ENCODE measurements around the gene PDE3A.
"Not testable (repeated sequence)": the region's sequence is repeated elsewhere in the genome, so short reads cannot be mapped to it uniquely, and the experiment has no call there.

Gene PDE3A

DNA sequence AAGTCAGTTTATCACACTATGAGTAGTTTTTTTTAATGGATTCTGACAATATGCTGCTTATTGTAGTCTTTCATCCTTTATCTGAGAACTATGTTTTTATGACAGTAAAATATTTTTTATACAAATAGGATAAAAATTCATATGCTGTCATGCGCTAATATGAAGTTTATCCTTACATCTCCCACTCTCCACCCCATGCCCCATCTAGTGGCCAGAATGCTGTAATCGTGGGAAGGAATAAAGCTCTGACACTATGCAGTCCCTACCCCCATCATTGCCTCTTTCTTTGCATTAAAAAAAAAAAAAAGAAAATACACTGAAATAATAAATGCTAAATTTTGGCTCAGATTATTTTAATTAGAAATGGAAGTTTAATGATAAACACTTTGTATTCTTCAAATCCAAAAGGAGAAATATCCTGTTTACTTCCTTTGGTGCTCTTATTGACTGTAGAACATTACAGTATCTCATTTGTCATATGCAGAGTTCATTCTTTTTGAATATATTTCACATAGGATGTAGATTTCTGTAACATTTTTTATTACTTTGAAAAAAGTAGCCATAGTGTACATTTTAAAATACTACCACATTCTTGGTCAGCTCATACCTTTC lies 180.9 kb downstream of the PDE3A start:
- Histone ChIP-seq H2AK5ac (ENCODE audit: low read length, severe bottlenecking) (no peak overlapping the region), H2BK12ac (ENCODE audit: low read length in 2 of 2) (no peak overlapping the region), H3K36me3 (ENCODE audit: control insufficient read depth in 1 of 2, insufficient read depth in 2 of 2, low read depth in 1 of 2, low read length in 2 of 2) (no peaks in the 10 kb centered on the region), H3K23ac (ENCODE audit: low read length in 2 of 2) (no peak overlapping the region), H4K8ac (ENCODE audit: low read length) (no peak overlapping the region), H3K4me3 (ENCODE audit: insufficient read depth in 1 of 2, low read depth in 1 of 2, low read length in 2 of 2) (no peak overlapping the region), H3K27ac (ENCODE audit: low read length, poor library complexity, severe bottlenecking) (no peak overlapping the region), H3K14ac (ENCODE audit: low read length in 2 of 2) (no peak overlapping the region), H2BK15ac (ENCODE audit: low read depth, poor library complexity, severe bottlenecking) (no peak overlapping the region), H3K4me1 (ENCODE audit: control insufficient read depth, insufficient read depth, low read depth, low read length) (no peaks in the 10 kb centered on the region), H2BK120ac (ENCODE audit: low read depth, low read length) (no peak overlapping the region), H2AFZ (ENCODE audit: low read depth, low read length) (no peak overlapping the region), H2BK5ac (ENCODE audit: low read depth, low read length, poor library complexity, severe bottlenecking) (no peak overlapping the region), H3K27me3 (ENCODE audit: control insufficient read depth in 1 of 2, insufficient read depth in 1 of 2, low read length in 2 of 2) (no peaks in the 10 kb centered on the region), H4K91ac (ENCODE audit: low read length) (no peak overlapping the region), H3K9ac (ENCODE audit: low read length) (no peak overlapping the region), H3K9me3 (ENCODE audit: control insufficient read depth, low read length) (no peaks in the 10 kb centered on the region), H3K4me2 (ENCODE audit: low read length, poor library complexity, severe bottlenecking) (no peak overlapping the region), H3K4ac (ENCODE audit: low read depth in 1 of 2, low read length in 2 of 2) (no peak overlapping the region), H3K79me1 (replicated peaks; ENCODE audit: low read length, poor library complexity, severe bottlenecking) (no peaks in the 10 kb centered on the region), H3K18ac (ENCODE audit: low read depth in 1 of 2, low read length in 2 of 2) (no peak overlapping the region)
- peak; percentile 40 for DNase-seq
- 42% methylated on average over 2 of the region's 2 CpGs for WGBS

DNA sequence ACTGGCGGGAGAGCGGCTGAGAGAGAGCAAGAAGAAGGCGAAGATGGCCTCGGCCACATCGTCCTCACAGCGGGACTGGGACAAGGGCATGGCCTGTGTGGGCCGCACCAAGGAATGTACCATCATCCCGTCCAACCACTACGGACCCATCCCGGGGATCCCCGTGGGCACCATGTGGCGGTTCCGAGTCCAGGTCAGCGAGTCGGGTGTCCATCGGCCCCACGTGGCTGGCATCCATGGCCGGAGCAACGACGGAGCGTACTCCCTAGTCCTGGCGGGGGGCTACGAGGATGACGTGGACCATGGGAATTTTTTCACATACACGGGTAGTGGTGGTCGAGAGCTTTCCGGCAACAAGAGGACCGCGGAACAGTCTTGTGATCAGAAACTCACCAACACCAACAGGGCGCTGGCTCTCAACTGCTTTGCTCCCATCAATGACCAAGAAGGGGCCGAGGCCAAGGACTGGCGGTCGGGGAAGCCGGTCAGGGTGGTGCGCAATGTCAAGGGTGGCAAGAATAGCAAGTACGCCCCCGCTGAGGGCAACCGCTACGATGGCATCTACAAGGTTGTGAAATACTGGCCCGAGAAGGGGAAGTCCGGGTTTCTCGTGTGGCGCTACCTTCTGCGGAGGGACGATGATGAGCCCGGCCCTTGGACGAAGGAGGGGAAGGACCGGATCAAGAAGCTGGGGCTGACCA lies 183.6 kb downstream of the PDE3A start:
- not testable (repeated sequence) for H4K8ac ChIP-seq (ENCODE audit: low read length); H3K4me2 ChIP-seq (ENCODE audit: low read length, poor library complexity, severe bottlenecking); H2AFZ ChIP-seq (ENCODE audit: low read depth, low read length); H3K9ac ChIP-seq (ENCODE audit: low read length); H3K79me1 ChIP-seq (replicated peaks; ENCODE audit: low read length, poor library complexity, severe bottlenecking); H3K18ac ChIP-seq (ENCODE audit: low read depth in 1 of 2, low read length in 2 of 2); H3K27ac ChIP-seq (ENCODE audit: low read length, poor library complexity, severe bottlenecking); H3K27me3 ChIP-seq (ENCODE audit: control insufficient read depth in 1 of 2, insufficient read depth in 1 of 2, low read length in 2 of 2); H2AK5ac ChIP-seq (ENCODE audit: low read length, severe bottlenecking); H3K4me1 ChIP-seq (ENCODE audit: control insufficient read depth, insufficient read depth, low read depth, low read length); H4K91ac ChIP-seq (ENCODE audit: low read length); H2BK120ac ChIP-seq (ENCODE audit: low read depth, low read length); H3K36me3 ChIP-seq (ENCODE audit: control insufficient read depth in 1 of 2, insufficient read depth in 2 of 2, low read depth in 1 of 2, low read length in 2 of 2); H2BK12ac ChIP-seq (ENCODE audit: low read length in 2 of 2); H3K4me3 ChIP-seq (ENCODE audit: insufficient read depth in 1 of 2, low read depth in 1 of 2, low read length in 2 of 2); H3K9me3 ChIP-seq (ENCODE audit: control insufficient read depth, low read length); H3K23ac ChIP-seq (ENCODE audit: low read length in 2 of 2); DNase-seq; H2BK15ac ChIP-seq (ENCODE audit: low read depth, poor library complexity, severe bottlenecking); H3K4ac ChIP-seq (ENCODE audit: low read depth in 1 of 2, low read length in 2 of 2); H3K14ac ChIP-seq (ENCODE audit: low read length in 2 of 2); H2BK5ac ChIP-seq (ENCODE audit: low read depth, low read length, poor library complexity, severe bottlenecking)
- 96% methylated on average over 48 of the region's 48 CpGs for WGBS

DNA sequence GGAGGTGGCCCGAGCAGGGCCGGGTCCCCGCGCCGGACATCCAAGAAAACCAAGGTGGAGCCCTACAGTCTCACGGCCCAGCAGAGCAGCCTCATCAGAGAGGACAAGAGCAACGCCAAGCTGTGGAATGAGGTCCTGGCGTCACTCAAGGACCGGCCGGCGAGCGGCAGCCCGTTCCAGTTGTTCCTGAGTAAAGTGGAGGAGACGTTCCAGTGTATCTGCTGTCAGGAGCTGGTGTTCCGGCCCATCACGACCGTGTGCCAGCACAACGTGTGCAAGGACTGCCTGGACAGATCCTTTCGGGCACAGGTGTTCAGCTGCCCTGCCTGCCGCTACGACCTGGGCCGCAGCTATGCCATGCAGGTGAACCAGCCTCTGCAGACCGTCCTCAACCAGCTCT lies 184.2 kb downstream of the PDE3A start:
- H2BK15ac ChIP-seq (ENCODE audit: low read depth, poor library complexity, severe bottlenecking); H3K23ac ChIP-seq (ENCODE audit: low read length in 2 of 2); H3K9me3 ChIP-seq (ENCODE audit: control insufficient read depth, low read length); H4K8ac ChIP-seq (ENCODE audit: low read length); DNase-seq; H2AFZ ChIP-seq (ENCODE audit: low read depth, low read length); H3K36me3 ChIP-seq (ENCODE audit: control insufficient read depth in 1 of 2, insufficient read depth in 2 of 2, low read depth in 1 of 2, low read length in 2 of 2); H3K27me3 ChIP-seq (ENCODE audit: control insufficient read depth in 1 of 2, insufficient read depth in 1 of 2, low read length in 2 of 2); H4K91ac ChIP-seq (ENCODE audit: low read length); H2AK5ac ChIP-seq (ENCODE audit: low read length, severe bottlenecking); H3K4me3 ChIP-seq (ENCODE audit: insufficient read depth in 1 of 2, low read depth in 1 of 2, low read length in 2 of 2); H3K4ac ChIP-seq (ENCODE audit: low read depth in 1 of 2, low read length in 2 of 2); H3K79me1 ChIP-seq (replicated peaks; ENCODE audit: low read length, poor library complexity, severe bottlenecking); H2BK120ac ChIP-seq (ENCODE audit: low read depth, low read length); H2BK5ac ChIP-seq (ENCODE audit: low read depth, low read length, poor library complexity, severe bottlenecking); H3K9ac ChIP-seq (ENCODE audit: low read length); H3K14ac ChIP-seq (ENCODE audit: low read length in 2 of 2); H3K4me2 ChIP-seq (ENCODE audit: low read length, poor library complexity, severe bottlenecking); H3K27ac ChIP-seq (ENCODE audit: low read length, poor library complexity, severe bottlenecking); H3K4me1 ChIP-seq (ENCODE audit: control insufficient read depth, insufficient read depth, low read depth, low read length); H3K18ac ChIP-seq (ENCODE audit: low read depth in 1 of 2, low read length in 2 of 2); H2BK12ac ChIP-seq (ENCODE audit: low read length in 2 of 2): not testable (repeated sequence)
- 90% methylated on average over 13 of the region's 23 CpGs for WGBS

DNA sequence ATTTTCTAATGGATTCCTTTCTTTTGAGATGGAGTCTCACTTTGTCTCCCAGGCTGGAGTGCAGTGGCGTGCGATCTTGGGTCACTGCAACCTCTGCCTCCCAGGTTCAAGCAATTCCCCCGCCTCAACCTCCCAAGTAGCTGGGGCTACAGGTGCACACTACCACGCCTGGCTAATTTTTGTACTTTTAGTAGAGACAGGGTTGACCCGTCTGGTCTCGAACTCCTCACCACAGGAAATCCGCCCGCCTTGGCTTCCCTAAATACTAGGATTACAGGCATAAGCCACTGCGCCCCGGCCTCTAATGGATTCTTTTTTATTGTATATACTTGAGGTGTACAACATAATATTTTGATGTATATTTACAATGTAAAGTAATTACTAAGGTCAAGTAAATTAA lies 186.7 kb downstream of the PDE3A start:
- Histone ChIP-seq H3K4me2 (ENCODE audit: low read length, poor library complexity, severe bottlenecking) (no peak overlapping the region), H2BK120ac (ENCODE audit: low read depth, low read length) (no peak overlapping the region), H2BK12ac (ENCODE audit: low read length in 2 of 2) (no peak overlapping the region), H3K23ac (ENCODE audit: low read length in 2 of 2) (no peak overlapping the region), H3K4ac (ENCODE audit: low read depth in 1 of 2, low read length in 2 of 2) (no peak overlapping the region), H3K27ac (ENCODE audit: low read length, poor library complexity, severe bottlenecking) (no peak overlapping the region), H2AK5ac (ENCODE audit: low read length, severe bottlenecking) (no peak overlapping the region), H4K8ac (ENCODE audit: low read length) (no peak overlapping the region), H3K18ac (ENCODE audit: low read depth in 1 of 2, low read length in 2 of 2) (no peak overlapping the region), H2BK15ac (ENCODE audit: low read depth, poor library complexity, severe bottlenecking) (no peak overlapping the region), H3K27me3 (ENCODE audit: control insufficient read depth in 1 of 2, insufficient read depth in 1 of 2, low read length in 2 of 2) (no peaks in the 10 kb centered on the region), H2AFZ (ENCODE audit: low read depth, low read length) (no peak overlapping the region), H3K79me1 (replicated peaks; ENCODE audit: low read length, poor library complexity, severe bottlenecking) (no peaks in the 10 kb centered on the region), H3K36me3 (ENCODE audit: control insufficient read depth in 1 of 2, insufficient read depth in 2 of 2, low read depth in 1 of 2, low read length in 2 of 2) (no peaks in the 10 kb centered on the region), H3K4me3 (ENCODE audit: insufficient read depth in 1 of 2, low read depth in 1 of 2, low read length in 2 of 2) (no peak overlapping the region), H3K9ac (ENCODE audit: low read length) (no peak overlapping the region), H3K9me3 (ENCODE audit: control insufficient read depth, low read length) (no peaks in the 10 kb centered on the region), H3K4me1 (ENCODE audit: control insufficient read depth, insufficient read depth, low read depth, low read length) (no peaks in the 10 kb centered on the region), H4K91ac (ENCODE audit: low read length) (no peak overlapping the region), H2BK5ac (ENCODE audit: low read depth, low read length, poor library complexity, severe bottlenecking) (no peak overlapping the region), H3K14ac (ENCODE audit: low read length in 2 of 2) (no peak overlapping the region)
- 100% methylated on average over 5 of the region's 10 CpGs for WGBS
- no peak for DNase-seq
